ENCODE data around the gene MAP3K3.

Gene MAP3K3

DNA sequence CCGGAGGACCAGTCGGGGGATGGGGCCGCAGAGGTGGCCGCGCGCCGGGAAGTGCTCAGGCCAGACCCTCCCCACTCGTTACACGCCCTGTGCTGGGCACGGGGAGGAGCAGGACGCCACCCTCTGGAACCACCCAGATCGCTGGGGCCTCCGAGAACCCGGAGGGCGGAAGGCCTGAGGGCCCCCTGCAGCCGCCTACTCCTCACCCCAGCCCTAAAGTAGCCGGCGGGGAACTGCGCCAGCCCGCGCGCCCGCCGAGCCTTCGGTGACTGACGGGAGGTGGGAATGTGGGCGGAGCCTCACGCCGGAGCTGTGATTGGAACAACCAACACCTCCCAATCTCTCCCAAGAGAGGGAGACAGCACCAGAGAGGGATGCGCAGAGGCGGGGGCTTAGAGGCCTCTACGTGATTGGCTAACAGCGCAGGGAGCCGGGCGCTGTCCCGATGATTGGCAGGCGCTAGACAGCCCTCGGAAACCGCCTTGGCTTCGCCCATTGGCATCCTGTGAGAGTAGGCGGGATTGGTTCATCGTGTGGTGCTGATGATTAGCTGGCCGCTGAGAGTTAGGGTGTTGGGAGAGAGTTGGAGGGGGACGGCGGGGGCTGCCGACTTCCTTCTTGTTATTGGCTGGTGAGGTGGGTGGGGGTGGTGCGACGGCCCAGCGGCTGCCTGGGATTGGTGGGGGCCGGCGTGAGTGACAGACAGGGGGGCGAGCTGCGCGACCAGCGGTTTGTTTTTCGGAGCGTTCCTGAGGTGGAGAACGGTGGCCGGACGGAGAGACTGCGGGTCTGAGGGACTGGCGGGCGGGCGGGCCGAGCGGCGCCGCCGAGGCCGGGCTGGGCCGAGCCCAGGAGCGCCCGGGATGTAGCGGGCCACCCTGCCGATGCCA, at the start of gene MAP3K3:
Gene MAP3K3, plus strand, starts transcription at position 734 of the 890 bp plus-strand sequence. CDS start 343 bp downstream, outside the sequence.
- Histone ChIP-seq H3K27ac (ENCODE audit: low read depth, low read length) (peak within 1 kb of the TSS; percentile 30), H3K4me3 (ENCODE audit: low read depth, low read length) (peak within 1 kb of the TSS; percentile 94), H3K27me3 (ENCODE audit: insufficient read depth, low read length) (no peaks in the 10 kb centered on the region), H3K4me1 (ENCODE audit: control insufficient read depth, insufficient read depth, low read length, unreplicated experiment) (peaks cover 33% of the 10 kb centered on the region), H3K36me3 (ENCODE audit: insufficient read depth, low read length) (no peaks in the 10 kb centered on the region), H2AFZ (ENCODE audit: low read length, unreplicated experiment) (peak within 1 kb of the TSS; percentile 88), H3K79me2 (ENCODE audit: control insufficient read depth, insufficient read depth, low read length, unreplicated experiment) (peaks cover 39% of the 10 kb centered on the region)

DNA sequence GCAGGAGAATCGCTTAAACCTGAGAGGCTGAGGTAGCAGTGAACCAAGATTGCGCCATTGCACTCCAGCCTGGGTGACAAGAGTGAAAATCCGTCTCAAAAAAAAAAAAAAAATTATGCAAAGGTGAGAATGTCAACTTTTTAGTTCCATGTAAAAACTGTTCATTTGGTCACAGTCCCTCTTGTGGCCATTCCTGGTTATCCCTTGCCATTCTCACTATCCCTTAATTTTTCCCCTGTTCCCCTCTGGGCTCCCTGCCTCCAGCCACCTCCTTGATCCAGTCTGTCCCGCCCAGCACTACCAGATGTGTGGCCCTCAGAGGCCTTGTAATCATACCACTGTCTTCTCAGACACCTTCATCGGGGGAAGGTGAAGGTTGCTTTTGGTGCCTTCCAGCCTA, 48.6 kb upstream of the MAP3K3 start:
- Histone ChIP-seq H3K27ac (ENCODE audit: low read depth, low read length) (no peak overlapping the region), H3K27me3 (ENCODE audit: insufficient read depth, low read length) (no peaks in the 10 kb centered on the region), H3K4me3 (ENCODE audit: low read depth, low read length) (no peak overlapping the region), H2AFZ (ENCODE audit: low read length, unreplicated experiment) (no peak overlapping the region), H3K79me2 (ENCODE audit: control insufficient read depth, insufficient read depth, low read length, unreplicated experiment) (peaks cover 62% of the 10 kb centered on the region), H3K4me1 (ENCODE audit: control insufficient read depth, insufficient read depth, low read length, unreplicated experiment) (peaks cover 11% of the 10 kb centered on the region), H3K36me3 (ENCODE audit: insufficient read depth, low read length) (no peaks in the 10 kb centered on the region)

DNA sequence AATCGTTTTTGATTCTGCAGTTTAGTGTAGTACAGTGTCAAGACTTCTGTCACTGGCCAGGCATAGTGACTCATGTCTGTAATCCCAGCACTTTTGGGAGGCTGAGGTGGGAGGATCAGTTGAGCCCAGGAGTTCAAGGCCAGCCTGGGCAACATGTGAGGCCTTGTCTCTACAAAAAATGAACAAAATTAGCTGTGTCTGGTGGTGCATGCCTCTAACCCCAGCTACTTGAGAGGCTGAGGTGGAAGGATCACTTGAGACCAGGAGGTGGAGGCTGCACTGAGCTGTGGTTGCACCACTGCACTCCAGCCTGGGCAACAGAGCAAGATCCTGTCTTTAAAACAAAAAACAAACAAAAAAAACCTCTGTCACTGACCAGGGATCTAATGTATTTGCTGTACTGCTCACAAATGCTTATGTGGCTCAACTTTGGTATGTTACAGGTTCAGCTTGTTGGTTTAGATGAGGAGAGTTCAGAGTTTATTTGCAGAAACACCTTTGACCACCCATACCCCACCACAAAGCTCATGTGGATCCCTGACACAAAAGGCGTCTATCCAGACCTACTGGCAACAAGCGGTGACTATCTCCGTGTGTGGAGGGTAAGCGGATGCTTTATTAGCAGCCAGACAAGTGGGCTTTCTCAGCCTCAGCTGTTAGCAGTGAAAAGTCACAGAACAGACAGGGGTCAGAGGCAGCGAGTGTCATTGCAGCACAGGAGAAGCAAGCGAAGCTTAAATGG, 44.0 kb upstream of the MAP3K3 start:
- Histone ChIP-seq H3K4me1 (ENCODE audit: control insufficient read depth, insufficient read depth, low read length, unreplicated experiment) (no peaks in the 10 kb centered on the region), H3K27ac (ENCODE audit: low read depth, low read length) (no peak overlapping the region), H3K36me3 (ENCODE audit: insufficient read depth, low read length) (no peaks in the 10 kb centered on the region), H2AFZ (ENCODE audit: low read length, unreplicated experiment) (no peak overlapping the region), H3K27me3 (ENCODE audit: insufficient read depth, low read length) (no peaks in the 10 kb centered on the region), H3K79me2 (ENCODE audit: control insufficient read depth, insufficient read depth, low read length, unreplicated experiment) (peaks cover 32% of the 10 kb centered on the region), H3K4me3 (ENCODE audit: low read depth, low read length) (no peak overlapping the region)

DNA sequence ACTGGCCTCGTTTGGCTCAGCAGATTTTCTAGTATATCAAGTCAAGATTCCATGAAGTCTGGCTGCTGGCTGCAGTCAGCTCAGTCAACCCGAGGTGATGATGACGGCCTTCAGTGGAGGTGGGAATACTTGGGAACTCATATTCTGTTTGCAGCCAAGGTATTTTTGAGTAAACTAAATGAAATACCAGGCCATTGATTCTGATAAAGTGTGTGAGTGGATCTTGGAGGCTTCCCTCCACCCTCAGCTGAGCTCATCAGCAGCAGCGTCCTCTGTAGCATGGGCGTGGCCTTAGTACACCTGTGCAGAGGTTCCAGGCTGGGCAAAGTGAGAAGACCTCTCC, 43.5 kb upstream of the MAP3K3 start:
- Histone ChIP-seq H3K27ac (ENCODE audit: low read depth, low read length) (no peak overlapping the region), H3K4me1 (ENCODE audit: control insufficient read depth, insufficient read depth, low read length, unreplicated experiment) (no peaks in the 10 kb centered on the region), H3K4me3 (ENCODE audit: low read depth, low read length) (no peak overlapping the region), H3K36me3 (ENCODE audit: insufficient read depth, low read length) (peaks cover 3% of the 10 kb centered on the region; the same call in 1 of the 2 replicates), H3K27me3 (ENCODE audit: insufficient read depth, low read length) (no peaks in the 10 kb centered on the region), H2AFZ (ENCODE audit: low read length, unreplicated experiment) (no peak overlapping the region), H3K79me2 (ENCODE audit: control insufficient read depth, insufficient read depth, low read length, unreplicated experiment) (peaks cover 29% of the 10 kb centered on the region)

DNA sequence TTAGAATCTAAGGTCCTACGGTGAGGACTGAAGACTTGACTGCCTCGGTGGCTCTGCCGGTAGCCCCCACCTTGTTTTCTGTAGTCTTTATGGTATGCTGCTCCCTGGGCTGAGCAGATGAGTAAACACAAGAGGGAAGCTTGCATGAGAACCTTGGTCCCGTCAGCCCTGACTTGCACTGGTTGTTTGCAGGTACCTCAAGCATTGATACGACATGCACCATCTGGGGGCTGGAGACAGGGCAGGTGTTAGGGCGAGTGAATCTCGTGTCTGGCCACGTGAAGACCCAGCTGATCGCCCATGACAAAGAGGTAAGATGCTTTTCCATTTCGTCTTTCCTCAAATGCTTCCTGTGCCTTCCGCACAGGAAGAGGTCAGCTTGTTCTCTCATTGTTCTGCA, 42.6 kb upstream of the MAP3K3 start:
- H3K79me2 ChIP-seq (ENCODE audit: control insufficient read depth, insufficient read depth, low read length, unreplicated experiment) = peaks cover 20% of the 10 kb centered on the region
- no peak overlapping the region for H3K4me3 ChIP-seq (ENCODE audit: low read depth, low read length)
- H3K36me3 ChIP-seq (ENCODE audit: insufficient read depth, low read length) = peaks cover 3% of the 10 kb centered on the region; the same call in 1 of the 2 replicates
- H3K4me1 ChIP-seq (ENCODE audit: control insufficient read depth, insufficient read depth, low read length, unreplicated experiment) = no peaks in the 10 kb centered on the region
- no peaks in the 10 kb centered on the region for H3K27me3 ChIP-seq (ENCODE audit: insufficient read depth, low read length)
- no peak overlapping the region for H2AFZ ChIP-seq (ENCODE audit: low read length, unreplicated experiment)
- H3K27ac ChIP-seq (ENCODE audit: low read depth, low read length) = no peak overlapping the region

DNA sequence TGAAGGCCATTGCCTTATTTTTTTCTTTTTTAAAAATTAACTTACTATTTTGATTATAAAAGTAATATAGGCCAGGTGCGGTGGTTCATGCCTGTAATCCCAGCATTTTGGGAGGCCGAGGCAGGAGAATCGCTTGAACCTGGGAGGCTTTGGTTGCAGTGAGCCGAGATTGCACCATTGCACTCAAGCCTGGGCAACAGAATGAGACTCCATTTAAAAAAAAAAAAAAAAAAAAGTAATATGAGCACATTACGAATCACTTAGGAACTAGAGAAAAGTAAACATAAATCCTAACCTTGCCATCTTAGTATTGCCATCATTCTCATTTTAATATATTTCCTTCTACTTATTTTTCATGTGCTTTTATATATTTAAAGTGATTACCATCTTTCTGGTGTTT, 34.4 kb upstream of the MAP3K3 start:
- Histone ChIP-seq H3K36me3 (ENCODE audit: insufficient read depth, low read length) (peaks cover 32% of the 10 kb centered on the region), H3K4me3 (ENCODE audit: low read depth, low read length) (no peak overlapping the region), H3K79me2 (ENCODE audit: control insufficient read depth, insufficient read depth, low read length, unreplicated experiment) (no peaks in the 10 kb centered on the region), H2AFZ (ENCODE audit: low read length, unreplicated experiment) (no peak overlapping the region), H3K27ac (ENCODE audit: low read depth, low read length) (no peak overlapping the region), H3K27me3 (ENCODE audit: insufficient read depth, low read length) (no peaks in the 10 kb centered on the region), H3K4me1 (ENCODE audit: control insufficient read depth, insufficient read depth, low read length, unreplicated experiment) (no peaks in the 10 kb centered on the region)

DNA sequence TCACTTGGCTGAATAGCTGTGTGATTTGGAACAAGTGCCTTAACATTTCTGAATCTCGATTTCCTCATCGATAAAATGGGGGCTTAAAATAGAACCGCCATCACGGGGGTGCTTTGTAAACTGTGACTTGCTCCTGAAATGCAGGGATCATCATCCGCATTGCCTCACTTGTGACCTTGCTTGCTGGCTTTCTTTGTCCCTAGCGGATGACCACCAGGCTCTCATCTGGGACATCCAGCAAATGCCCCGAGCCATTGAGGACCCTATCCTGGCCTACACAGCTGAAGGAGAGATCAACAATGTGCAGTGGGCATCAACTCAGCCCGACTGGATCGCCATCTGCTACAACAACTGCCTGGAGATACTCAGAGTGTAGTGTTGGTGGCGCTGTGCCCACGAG, 33.4 kb upstream of the MAP3K3 start:
- Histone ChIP-seq H3K27ac (ENCODE audit: low read depth, low read length) (no peak overlapping the region), H3K4me3 (ENCODE audit: low read depth, low read length) (no peak overlapping the region), H2AFZ (ENCODE audit: low read length, unreplicated experiment) (no peak overlapping the region), H3K27me3 (ENCODE audit: insufficient read depth, low read length) (no peaks in the 10 kb centered on the region), H3K4me1 (ENCODE audit: control insufficient read depth, insufficient read depth, low read length, unreplicated experiment) (no peaks in the 10 kb centered on the region), H3K36me3 (ENCODE audit: insufficient read depth, low read length) (peaks cover 28% of the 10 kb centered on the region), H3K79me2 (ENCODE audit: control insufficient read depth, insufficient read depth, low read length, unreplicated experiment) (no peaks in the 10 kb centered on the region)

DNA sequence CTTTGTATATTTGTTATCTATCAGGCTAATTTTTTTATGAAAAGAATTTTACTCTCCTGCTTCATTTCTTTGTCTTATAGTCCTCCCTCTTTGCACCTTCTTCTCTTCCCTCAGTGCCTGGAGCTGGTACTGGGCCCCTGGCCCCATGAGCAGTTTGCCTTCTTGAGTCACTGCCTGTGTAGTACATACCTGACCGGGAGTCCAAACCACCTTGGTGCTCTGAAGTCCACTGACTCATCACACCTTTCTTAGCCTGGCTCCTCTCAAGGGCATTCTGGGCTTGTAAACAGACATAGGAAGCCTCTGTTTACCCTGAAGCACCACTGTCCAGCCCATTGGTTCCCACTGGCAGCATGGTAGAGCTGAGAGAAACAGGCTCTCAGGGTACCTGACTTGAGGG, 32.6 kb upstream of the MAP3K3 start:
- Histone ChIP-seq H3K4me1 (ENCODE audit: control insufficient read depth, insufficient read depth, low read length, unreplicated experiment) (no peaks in the 10 kb centered on the region), H3K27ac (ENCODE audit: low read depth, low read length) (no peak overlapping the region), H3K27me3 (ENCODE audit: insufficient read depth, low read length) (no peaks in the 10 kb centered on the region), H3K36me3 (ENCODE audit: insufficient read depth, low read length) (peaks cover 28% of the 10 kb centered on the region), H3K4me3 (ENCODE audit: low read depth, low read length) (no peak overlapping the region), H3K79me2 (ENCODE audit: control insufficient read depth, insufficient read depth, low read length, unreplicated experiment) (no peaks in the 10 kb centered on the region), H2AFZ (ENCODE audit: low read length, unreplicated experiment) (no peak overlapping the region)

DNA sequence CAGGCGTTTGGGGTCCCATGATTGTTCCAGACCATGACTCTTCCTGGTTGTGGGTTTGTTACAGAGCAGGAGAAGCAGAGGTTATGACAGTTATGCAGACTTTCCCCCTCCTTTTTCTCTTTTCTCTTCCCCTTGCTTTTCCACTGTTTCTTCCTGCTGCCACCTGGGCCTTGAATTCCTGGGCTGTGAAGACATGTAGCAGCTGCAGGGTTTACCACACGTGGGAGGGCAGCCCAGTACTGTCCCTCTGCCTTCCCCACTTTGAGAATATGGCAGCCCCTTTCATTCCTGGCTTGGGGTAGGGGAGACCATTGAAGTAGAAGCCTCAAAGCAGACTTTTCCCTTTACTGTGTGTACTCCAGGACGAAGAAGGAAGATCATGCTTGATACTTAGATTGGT, 29.4 kb upstream of the MAP3K3 start:
- Histone ChIP-seq H3K79me2 (ENCODE audit: control insufficient read depth, insufficient read depth, low read length, unreplicated experiment) (no peaks in the 10 kb centered on the region), H3K27ac (ENCODE audit: low read depth, low read length) (no peak overlapping the region), H3K36me3 (ENCODE audit: insufficient read depth, low read length) (peaks cover 22% of the 10 kb centered on the region), H3K4me3 (ENCODE audit: low read depth, low read length) (no peak overlapping the region), H3K27me3 (ENCODE audit: insufficient read depth, low read length) (no peaks in the 10 kb centered on the region), H3K4me1 (ENCODE audit: control insufficient read depth, insufficient read depth, low read length, unreplicated experiment) (no peaks in the 10 kb centered on the region), H2AFZ (ENCODE audit: low read length, unreplicated experiment) (no peak overlapping the region)

DNA sequence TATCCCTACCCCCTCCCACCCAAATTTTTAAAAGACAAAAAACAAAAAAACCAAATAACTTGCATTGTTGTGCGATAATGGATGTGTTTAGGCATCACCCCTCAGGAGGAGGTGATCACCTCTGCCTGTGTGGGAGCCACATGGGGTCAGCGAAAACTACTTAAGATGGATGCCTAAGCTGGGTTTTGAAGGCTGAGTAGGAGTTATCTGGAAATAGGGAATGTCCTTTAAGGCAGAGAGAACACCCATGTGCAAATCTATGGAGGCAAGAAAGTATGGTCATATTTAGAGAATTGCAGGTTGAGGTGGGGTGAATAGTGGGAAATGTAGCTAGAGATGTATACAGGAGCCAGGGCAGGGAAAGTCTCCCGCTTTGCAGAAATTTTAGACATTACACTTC, 27.1 kb upstream of the MAP3K3 start:
- no peaks in the 10 kb centered on the region for H3K79me2 ChIP-seq (ENCODE audit: control insufficient read depth, insufficient read depth, low read length, unreplicated experiment)
- no peak overlapping the region for H3K27ac ChIP-seq (ENCODE audit: low read depth, low read length)
- H3K4me1 ChIP-seq (ENCODE audit: control insufficient read depth, insufficient read depth, low read length, unreplicated experiment) = peaks cover 3% of the 10 kb centered on the region
- H2AFZ ChIP-seq (ENCODE audit: low read length, unreplicated experiment) = no peak overlapping the region
- no peak overlapping the region for H3K4me3 ChIP-seq (ENCODE audit: low read depth, low read length)
- H3K27me3 ChIP-seq (ENCODE audit: insufficient read depth, low read length) = no peaks in the 10 kb centered on the region
- peaks cover 5% of the 10 kb centered on the region for H3K36me3 ChIP-seq (ENCODE audit: insufficient read depth, low read length)
